Umbilical cord (tissue), 2 donors: Measurements from ENCODE around the gene SYT3. TPM values are rescaled to one million over a fixed set of nuclear protein-coding genes. Genes with fewer than 3 reads are reported as not detected.
"Not testable (repeated sequence)": the region's sequence is repeated elsewhere in the genome, so short reads cannot be mapped to it uniquely, and the experiment has no call there.

Experiments used
- DNase-seq: peaks from one replicate; pipeline ENCODE4 v3.0.0-alpha.2; 2015; ENCODE audit warnings: low spot score
- total RNA-seq: library from RNA; depleted of rRNA; stranded (reverse); fragments of >200 nt; gene quantifications from one replicate; pipeline ENCODE4 v1.2.3, GENCODE V29; 2014; ENCODE audit warnings: low replicate concordance; ENCODE audit not compliant: insufficient read depth

SYT3 gene
- total RNA-seq, 1 donor from 2014 or later, result 0.48 TPM

GRCh38 chr19:50602935-50603334 lies 36.7 kb downstream of the SYT3 start:
- DNase-seq, result no peak

GRCh38 chr19:50602496-50602895 lies 37.2 kb downstream of the SYT3 start:
- DNase-seq, result no peak

GRCh38 chr19:50602089-50602422 lies 37.6 kb downstream of the SYT3 start:
- no peak for DNase-seq

DNA sequence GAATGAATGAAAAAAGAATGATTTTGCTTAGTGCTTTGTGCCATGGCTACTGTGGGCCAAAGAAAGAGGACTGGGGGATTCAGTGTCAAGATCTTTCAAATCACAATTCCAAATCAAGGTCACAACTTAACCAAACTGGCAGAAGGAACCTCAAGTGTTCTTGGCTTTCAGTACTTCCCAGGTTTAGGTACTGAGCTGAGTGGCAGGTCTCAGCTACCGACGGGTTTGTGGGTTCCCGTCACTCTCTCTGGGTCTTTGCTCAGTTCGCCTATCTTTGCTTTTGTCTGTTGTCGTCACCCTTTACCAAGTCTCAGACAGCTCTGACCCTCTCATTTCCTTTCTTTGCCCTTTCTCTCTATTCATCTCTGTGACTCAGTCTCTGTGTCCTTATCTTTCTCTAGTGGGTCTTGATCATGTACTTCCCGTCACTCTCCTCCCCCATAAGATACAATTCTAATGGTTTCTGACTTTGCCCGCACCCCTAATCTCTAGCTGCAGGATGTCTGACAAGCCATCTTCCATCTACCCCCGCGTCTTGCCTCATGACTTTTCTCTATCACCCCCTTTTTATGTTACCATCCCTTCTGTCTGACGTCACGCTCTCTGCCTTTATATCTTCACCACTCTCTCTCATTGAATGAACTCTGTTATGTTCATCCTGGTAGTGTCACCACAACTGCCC lies 38.1 kb downstream of the SYT3 start:
- DNase-seq, result no peak

DNA sequence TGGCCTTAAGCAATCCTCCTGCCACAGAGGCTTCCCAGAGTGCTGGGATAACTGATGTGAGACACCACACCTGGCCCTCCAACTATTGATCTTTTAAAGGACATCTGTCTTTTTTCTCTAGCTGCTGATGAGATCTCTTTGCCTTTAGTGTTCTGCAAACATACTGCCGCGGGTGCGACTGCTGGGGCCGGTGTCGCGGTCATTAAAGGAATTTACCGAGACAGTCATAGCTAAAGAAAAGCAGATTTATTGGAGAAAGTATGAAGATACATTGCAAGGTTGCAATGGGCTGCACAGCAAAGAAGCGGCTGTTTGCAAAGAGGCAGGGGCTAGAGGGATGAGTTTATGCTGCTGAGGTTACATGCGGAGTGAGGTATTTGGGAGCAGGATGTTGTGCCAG lies 40.3 kb downstream of the SYT3 start:
- no peak for DNase-seq

GRCh38 chr19:50590191-50590590 lies 49.5 kb downstream of the SYT3 start:
- DNase-seq, result no peak

DNA sequence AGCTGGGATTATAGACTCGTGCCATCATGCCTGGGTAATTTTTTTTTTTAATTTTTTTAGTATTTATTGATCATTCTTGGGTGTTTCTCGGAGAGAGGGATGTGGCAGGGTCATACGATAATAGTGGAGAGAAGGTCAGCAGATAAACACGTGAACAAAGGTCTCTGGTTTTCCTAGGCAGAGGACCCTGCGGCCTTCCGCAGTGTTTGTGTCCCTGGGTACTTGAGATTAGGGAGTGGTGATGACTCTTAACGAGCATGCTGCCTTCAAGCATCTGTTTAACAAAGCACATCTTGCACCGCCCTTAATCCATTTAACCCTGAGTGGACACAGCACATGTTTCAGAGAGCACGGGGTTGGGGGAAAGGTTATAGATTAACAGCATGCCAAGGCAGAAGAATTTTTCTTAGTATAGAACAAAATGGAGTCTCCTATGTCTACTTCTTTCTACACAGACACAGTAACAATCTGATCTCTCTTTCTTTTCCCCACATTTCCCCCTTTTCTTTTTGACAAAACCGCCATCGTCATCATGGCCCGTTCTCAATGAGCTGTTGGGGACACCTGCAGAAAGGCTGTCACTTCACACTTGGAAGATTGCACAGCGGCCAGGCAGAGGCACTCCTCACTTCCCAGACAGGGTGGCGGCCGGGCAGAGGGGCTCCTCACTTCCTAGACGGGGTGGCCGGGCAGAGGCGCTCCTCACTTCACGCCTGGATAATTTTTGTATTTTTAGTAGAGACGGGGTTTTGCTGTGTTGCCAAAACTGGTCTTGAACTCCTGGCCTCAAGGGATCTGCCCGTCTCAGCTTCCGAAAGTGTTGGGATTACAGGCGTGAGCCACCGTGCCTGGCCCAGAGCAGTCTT lies 57.7 kb downstream of the SYT3 start:
- DNase-seq, result not testable (repeated sequence)

DNA sequence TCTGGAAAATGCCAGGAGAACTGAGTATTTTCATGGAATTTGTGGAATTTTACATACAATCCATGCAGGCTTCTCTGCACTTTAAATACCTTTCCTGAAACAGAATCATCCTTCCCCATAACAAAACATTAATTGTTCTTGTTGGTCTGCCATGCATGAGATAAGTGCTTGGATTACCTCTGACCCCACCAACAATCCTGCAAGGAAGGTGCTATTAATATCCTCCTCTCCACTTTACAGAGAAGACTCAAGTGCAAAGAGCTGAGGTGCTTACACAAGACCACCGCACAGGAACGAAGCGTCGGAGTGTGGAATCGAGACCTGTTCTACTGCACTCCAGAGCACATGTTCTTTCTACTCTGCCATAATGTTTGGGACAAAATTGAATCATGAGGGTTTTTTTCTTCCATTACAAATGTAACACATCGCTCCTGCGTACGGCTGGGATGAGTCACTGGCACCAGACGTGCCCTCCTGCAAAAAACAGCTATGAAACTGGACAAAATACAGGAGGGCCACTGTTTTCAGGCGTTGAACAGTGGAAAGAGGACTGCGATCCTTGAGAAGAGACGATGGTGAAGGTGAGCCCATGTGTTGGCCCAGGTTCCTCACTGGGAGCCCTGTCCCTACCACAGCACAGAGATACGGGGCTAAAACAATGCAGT lies 58.6 kb downstream of the SYT3 start:
- DNase-seq, result no peak

GRCh38 chr19:50580240-50580639 lies 59.4 kb downstream of the SYT3 start:
- no peak for DNase-seq

GRCh38 chr19:50576769-50577168 lies 62.9 kb downstream of the SYT3 start:
- not testable (repeated sequence) for DNase-seq

- no peak for DNase-seq
Measured at GRCh38 chr19:50573741-50574461, 65.8 kb downstream of the SYT3 start.

Other genes with a start within 250 kb of the SYT3 start
- gene SPIB, start 220.9 kb downstream of the SYT3 start, total RNA-seq, result 0.72 TPM
- gene MYBPC2, start 207.0 kb downstream of the SYT3 start, total RNA-seq, result not detected
- gene EMC10, start 163.4 kb downstream of the SYT3 start, total RNA-seq, result 37.1 TPM
- not detected for gene GARIN5A, start 163.0 kb downstream of the SYT3 start, total RNA-seq
- 20.5 TPM for gene JOSD2, start 128.7 kb downstream of the SYT3 start, total RNA-seq
- gene ASPDH, start 126.0 kb downstream of the SYT3 start, total RNA-seq, result not detected
- 35.9 TPM for gene LRRC4B, start 71.4 kb downstream of the SYT3 start, total RNA-seq
- not detected for gene C19orf81, start 9.6 kb upstream of the SYT3 start, total RNA-seq
- 0.72 TPM for gene SHANK1, start 79.9 kb upstream of the SYT3 start, total RNA-seq
- gene CLEC11A, start 83.5 kb upstream of the SYT3 start, total RNA-seq, result 65.5 TPM
- gene GPR32, start 130.6 kb upstream of the SYT3 start, total RNA-seq, result not detected
- gene ACP4, start 150.5 kb upstream of the SYT3 start, total RNA-seq, result not detected
- not detected for gene KLK1, start 183.9 kb upstream of the SYT3 start, total RNA-seq
- 1.2 TPM for gene KLK15, start 193.7 kb upstream of the SYT3 start, total RNA-seq
- 0.48 TPM for gene KLK3, start 215.0 kb upstream of the SYT3 start, total RNA-seq
- 9.6 TPM for gene KLK2, start 233.6 kb upstream of the SYT3 start, total RNA-seq